GM21717 (cell line): Measurements from ENCODE around the gene ZCCHC9.
"Not testable (repeated sequence)": the region's sequence is repeated elsewhere in the genome, so short reads cannot be mapped to it uniquely, and the experiment has no call there.

Experiments
- ATAC-seq: cut with Tn5 transposase; IDR thresholded peaks from one replicate; pipeline ENCODE4 v1.9.1; 2021; ENCODE audit warnings: mild to moderate bottlenecking, moderate library complexity; ENCODE audit not compliant: unreplicated experiment

Gene ZCCHC9, protein sequence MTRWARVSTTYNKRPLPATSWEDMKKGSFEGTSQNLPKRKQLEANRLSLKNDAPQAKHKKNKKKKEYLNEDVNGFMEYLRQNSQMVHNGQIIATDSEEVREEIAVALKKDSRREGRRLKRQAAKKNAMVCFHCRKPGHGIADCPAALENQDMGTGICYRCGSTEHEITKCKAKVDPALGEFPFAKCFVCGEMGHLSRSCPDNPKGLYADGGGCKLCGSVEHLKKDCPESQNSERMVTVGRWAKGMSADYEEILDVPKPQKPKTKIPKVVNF

DNA sequence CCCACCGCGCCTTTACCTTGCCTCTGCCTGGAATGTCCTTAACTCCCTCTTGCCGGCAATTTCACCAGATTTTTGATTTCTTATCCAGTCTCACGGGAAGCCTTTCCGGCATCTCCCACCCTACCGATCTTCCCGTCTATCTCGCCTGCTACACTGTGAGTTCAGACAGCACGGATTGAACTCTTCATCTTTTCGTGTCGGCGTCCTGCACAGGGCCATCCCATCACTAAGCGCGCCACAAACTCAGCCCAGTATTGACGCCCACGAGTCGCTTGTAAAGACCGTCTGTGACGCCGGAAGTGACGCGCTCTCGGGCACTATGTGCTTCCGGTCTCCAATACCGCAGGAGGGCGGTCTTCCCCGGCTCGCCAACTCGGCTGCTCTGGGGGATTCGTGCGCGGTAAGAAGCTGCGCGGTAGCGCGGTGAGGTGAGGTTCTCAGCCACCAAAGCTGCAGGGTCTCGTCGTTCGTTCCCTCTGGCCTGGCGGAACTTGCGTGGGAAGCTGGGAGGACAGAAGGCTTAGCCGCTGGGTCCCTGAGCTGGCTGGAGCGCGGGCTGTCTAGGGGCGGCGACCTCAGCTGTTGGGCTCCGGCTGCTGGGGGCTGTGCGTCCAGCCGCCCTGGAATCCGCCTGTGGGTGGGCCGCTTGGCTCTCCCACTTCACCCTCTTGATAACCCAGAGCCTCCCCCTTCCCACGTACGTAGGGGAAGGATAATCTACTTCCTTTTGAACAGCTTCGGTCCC is at the start of gene ZCCHC9:
ZCCHC9 (plus strand) TSS at position 317 of the 745 bp plus-strand sequence. CDS start 3,171 bp downstream, outside the sequence.
- peak; percentile 96 for ATAC-seq

- ATAC-seq: no peak
Measured at GRCh38 chr5:81251922-81252321, 49.5 kb upstream of the ZCCHC9 start.

GRCh38 chr5:81252904-81253303 is 48.5 kb upstream of the ZCCHC9 start:
- ATAC-seq: no peak

DNA sequence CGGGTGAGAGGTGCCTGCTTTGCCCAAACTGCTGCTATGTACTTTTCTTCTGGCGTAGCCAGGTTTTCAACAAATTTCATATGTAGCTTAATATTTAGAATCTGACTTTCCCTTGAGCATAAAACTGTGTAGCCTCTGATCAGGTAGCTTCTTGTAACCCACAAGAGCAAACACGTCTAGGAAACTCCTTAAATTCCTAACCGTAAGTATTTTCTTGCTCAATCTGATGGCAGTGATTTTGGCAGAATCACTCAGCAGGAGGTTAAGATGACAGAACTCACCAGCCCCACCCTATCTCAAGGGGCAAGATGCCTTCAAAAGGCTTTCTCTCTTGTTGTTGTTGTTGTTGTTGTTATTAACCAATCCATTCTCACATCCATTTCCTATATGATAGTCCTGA is 47.5 kb upstream of the ZCCHC9 start:
- no peak for ATAC-seq

GRCh38 chr5:81254886-81255559 is 46.4 kb upstream of the ZCCHC9 start:
- ATAC-seq: no peak

DNA sequence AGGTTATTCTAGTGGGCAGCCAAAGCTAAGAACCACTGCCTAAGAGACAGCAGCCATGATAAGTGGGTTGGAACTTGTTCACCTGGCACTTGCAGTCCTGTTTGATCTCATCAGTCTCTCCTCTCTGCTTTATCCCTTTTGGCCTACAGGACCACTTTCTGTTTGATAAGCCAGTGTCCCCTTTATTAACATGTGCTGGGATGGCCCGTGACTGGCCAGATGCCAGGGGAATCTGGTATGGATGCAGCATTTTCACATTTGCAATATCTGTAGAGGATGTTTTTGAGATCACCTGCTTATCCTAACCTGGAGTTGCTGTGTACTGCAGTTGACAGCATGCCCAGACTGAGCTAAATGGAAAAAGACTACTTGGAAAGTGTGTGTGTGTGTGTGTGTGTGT is 44.6 kb upstream of the ZCCHC9 start:
- no peak for ATAC-seq

DNA sequence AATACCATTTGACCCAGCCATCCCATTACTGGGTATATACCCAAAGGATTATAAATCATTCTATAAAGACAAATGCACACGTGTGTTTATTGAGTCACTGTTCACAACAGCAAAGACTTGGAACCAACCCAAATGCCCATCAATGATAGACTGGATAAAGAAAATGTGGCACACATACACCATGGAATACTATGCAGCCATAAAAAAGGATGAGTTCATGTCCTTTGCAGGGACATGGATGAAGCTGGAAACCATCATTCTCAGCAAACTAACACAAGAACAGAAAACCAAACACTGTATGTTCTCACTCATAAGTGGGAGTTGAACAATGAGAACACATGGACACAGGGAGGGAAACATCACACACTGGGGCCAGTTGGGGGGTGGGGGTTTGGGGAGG is 38.6 kb upstream of the ZCCHC9 start:
- not testable (repeated sequence) for ATAC-seq

DNA sequence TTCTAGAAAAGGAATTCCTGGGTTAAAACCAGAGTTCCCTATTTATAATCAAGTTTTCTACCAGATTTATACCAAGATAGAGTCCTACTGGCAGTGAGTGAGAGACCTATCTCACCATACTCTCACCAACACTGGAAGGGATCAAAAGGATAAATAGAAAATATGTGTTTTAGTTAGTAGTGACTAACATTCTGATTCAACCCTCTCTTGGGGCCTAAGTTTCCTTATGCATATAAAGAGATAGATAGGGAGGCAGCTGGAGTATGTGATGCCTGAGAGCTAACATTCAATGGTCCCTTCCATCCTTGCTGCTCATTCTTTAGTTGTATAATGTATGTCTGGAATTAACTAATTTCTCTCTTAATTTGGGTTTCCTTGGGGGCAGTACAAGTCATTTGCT is 36.3 kb upstream of the ZCCHC9 start:
- no peak for ATAC-seq

GRCh38 chr5:81268521-81269196 is 32.7 kb upstream of the ZCCHC9 start:
- no peak for ATAC-seq

GRCh38 chr5:81269751-81270393 is 31.5 kb upstream of the ZCCHC9 start:
- ATAC-seq: no peak

DNA sequence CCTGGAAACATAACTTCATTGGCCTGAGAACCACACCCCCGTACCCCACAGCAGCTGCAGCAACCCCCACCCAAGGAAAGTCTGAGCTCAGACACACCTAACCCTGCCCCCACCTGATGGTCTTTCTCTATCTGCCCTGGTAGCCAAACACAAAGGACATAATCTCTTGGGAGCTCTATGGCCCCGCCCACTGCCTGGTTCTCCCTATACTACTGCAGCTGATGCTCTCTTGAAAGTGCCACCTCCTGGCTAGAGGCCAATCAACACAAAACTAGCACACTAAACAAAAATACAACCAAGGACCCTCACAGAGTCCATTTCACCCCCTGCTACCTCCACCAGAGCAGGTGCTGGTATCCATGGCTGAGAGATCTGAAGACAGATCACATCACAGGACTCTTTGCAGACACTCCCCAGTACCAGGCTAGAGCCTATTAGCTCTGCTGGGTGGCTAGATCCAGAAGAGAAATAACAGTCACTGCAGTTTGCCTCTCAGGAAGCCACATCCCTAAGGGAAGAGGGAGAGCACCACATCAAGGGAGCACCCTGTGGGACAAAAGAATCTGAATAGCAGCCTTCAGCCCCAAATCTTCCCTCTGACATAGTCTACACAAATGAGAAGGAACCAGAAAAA is 30.9 kb upstream of the ZCCHC9 start:
- not testable (repeated sequence) for ATAC-seq

DNA sequence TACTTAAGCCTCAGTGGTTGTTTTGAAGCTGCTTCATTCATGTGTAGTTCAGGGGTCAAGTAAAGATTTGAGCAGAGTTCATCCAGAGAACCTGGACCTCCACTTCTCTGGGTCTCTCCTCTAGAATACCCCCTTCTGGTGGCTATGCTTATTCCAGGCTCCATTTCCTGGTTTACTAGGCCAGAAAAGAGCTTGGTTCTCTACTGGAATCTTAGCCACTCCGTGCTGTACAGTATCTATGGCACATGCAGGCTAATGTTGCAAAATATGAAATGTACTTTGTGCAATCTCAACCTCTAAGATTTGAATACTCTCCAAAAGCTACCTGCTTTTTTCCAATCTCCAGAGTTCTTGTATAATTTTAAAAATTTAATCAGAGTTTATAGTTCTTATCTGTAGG is 17.4 kb upstream of the ZCCHC9 start:
- ATAC-seq: no peak

DNA sequence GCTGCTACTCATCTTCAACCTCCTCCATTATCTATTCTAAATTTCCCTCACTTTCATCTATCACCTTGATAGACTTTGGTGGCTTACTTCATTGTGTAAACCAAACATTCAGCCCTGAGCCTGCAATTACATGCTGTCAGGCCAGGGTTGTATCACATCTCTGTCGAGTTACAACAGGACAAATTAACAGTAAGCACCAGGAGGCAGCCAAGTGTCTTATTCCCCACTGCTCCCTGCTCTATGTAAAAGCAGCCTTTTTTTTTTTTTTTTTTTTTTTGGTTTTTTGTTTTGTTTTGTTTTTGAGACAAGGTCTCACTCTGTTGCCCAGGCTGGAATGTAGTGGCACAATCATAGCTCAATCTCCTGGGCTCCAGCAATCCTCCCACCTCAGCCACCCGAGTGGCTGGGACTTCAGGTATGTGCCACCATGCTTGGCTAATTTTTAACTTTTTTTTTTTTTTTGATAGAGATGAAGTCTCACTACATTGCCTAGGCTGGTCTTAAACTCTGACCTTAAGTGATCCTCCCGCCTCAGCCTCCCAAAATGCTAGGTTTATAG is 15.2 kb upstream of the ZCCHC9 start:
- ATAC-seq: no peak

DNA sequence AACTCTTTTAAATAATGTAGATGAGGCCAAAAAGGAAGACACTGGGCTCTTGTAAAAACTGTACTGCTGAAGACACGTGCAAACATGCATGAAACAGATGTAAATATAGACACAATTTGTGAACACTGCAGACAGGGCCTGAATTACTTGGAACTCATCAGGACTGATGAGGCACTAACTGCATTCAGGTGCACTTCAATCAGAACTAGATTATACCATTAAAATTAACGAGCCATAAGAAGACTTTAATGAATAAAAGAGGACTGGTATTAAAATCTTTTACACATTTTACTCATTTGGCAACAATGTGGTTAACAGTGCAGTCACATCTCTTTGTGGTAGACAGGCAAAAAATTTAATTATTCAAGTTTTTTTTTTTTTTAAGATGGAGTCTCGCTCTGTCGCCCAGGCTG is 13.4 kb upstream of the ZCCHC9 start:
- ATAC-seq: no peak

GRCh38 chr5:81290146-81290545 is 11.2 kb upstream of the ZCCHC9 start:
- ATAC-seq: no peak

GRCh38 chr5:81292130-81292529 is 9.3 kb upstream of the ZCCHC9 start:
- no peak for ATAC-seq

- ATAC-seq: not testable (repeated sequence)
Measured at GRCh38 chr5:81294021-81294420, 7.4 kb upstream of the ZCCHC9 start.

- no peak for ATAC-seq
Measured at GRCh38 chr5:81297531-81297930, 3.9 kb upstream of the ZCCHC9 start.

GRCh38 chr5:81300921-81301270 is 491 bp upstream of the ZCCHC9 start:
- ATAC-seq: no peak

- ATAC-seq: no peak
Measured at GRCh38 chr5:81302596-81302995, 1.2 kb downstream of the ZCCHC9 start.
